ENCODE results near the gene CMIP. TPM values are rescaled to one million over a fixed set of nuclear protein-coding genes. Genes with fewer than 3 reads are reported as not detected.

CMIP gene
- total and polyA plus RNA-seq, 10 of the 15 experiments (the other 5 are each of a cell fraction or from before 2014, with no cell fraction given) = 1.2 to 43.2 (median 4.4) TPM

GRCh38 chr16:81502396-81503070, 57.9 kb downstream of the CMIP start:
- no peak for FAIRE-seq
- peaks cover 41% of the 10 kb centered on the region for H3K4me1 ChIP-seq (ENCODE audit: control insufficient read depth, insufficient read depth, low read length)
- no peak overlapping the region for H3K4me2 ChIP-seq (ENCODE audit: control insufficient read depth, insufficient read depth)
- WGBS (ENCODE audit: insufficient coverage, insufficient replicate concordance, low lambda C conversion rate, missing lambda C conversion rate) = 88% methylated on average over 17 of the region's 17 CpGs
- H2AFZ ChIP-seq (ENCODE audit: control insufficient read depth, low read depth, low read length) = no peak overlapping the region
- no peak overlapping the region for H3K9ac ChIP-seq (ENCODE audit: control insufficient read depth, insufficient read depth, low read length)
- peaks cover 3 to 4% of the 10 kb centered on the region in 2 experiments; a peak in 3 of 4 replicates for H3K36me3 ChIP-seq (ENCODE audit: control insufficient read depth in 2 of 2, insufficient read depth in 2 of 2, low read length in 1 of 2)
- H3K79me2 ChIP-seq (ENCODE audit: control insufficient read depth, insufficient read depth, low read length) = peaks cover 35% of the 10 kb centered on the region
- ChIA-PET POLR2A (interaction anchor here (0.6 kb wide), 1 partner anchor 83 kb away, joined by 4 read pairs; no protein-coding TSS in a partner anchor), SMC1A (ENCODE audit: uncharacterized antibody, unreplicated experiment) (no interaction called here), CTCF (no interaction called here), RAD21 (ENCODE audit: unreplicated experiment) (no interaction called here)
- no TSS peak for BruUV-seq (replicated peaks)
- DNase-seq (ENCODE audit: low read depth, low spot score) = no peak
- intact Hi-C loops (cut with micrococcal nuclease; ENCODE audit: unreplicated experiment) = no loop called here
- no peak overlapping the region for H3K4me3 ChIP-seq
- in situ Hi-C loops (cut with MboI) = no loop called here
- no peaks in the 10 kb centered on the region for H3K27me3 ChIP-seq (replicated peaks in 1 of 2; ENCODE audit: control insufficient read depth in 2 of 2, insufficient read depth in 2 of 2, low read length in 1 of 2)
- H3K27ac ChIP-seq (ENCODE audit: control insufficient read depth, insufficient read depth) = no peak overlapping the region
- TF ChIP-seq, protein P1, sequence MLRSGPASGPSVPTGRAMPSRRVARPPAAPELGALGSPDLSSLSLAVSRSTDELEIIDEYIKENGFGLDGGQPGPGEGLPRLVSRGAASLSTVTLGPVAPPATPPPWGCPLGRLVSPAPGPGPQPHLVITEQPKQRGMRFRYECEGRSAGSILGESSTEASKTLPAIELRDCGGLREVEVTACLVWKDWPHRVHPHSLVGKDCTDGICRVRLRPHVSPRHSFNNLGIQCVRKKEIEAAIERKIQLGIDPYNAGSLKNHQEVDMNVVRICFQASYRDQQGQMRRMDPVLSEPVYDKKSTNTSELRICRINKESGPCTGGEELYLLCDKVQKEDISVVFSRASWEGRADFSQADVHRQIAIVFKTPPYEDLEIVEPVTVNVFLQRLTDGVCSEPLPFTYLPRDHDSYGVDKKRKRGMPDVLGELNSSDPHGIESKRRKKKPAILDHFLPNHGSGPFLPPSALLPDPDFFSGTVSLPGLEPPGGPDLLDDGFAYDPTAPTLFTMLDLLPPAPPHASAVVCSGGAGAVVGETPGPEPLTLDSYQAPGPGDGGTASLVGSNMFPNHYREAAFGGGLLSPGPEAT (IDR thresholded peaks at IDR 0.05; ENCODE audit: low read depth) = no peak
- no peak for TF ChIP-seq HSF1 (IDR thresholded peaks at IDR 0.05; ENCODE audit: low read depth, low read length)
- TF ChIP-seq POU2F2 (IDR thresholded peaks at IDR 0.05; ENCODE audit: borderline replicate concordance, low read depth, low read length) = no peak
- no peak for TF ChIP-seq SMAD5 (IDR thresholded peaks at IDR 0.05; ENCODE audit: low read depth)
- no peak for TF ChIP-seq ZNF384 (IDR thresholded peaks at IDR 0.05; ENCODE audit: borderline replicate concordance, low read depth, low read length)
- TF ChIP-seq BHLHE40 (IDR thresholded peaks at IDR 0.05; ENCODE audit: borderline replicate concordance in 1 of 2, low read depth in 2 of 2, low read length in 1 of 2) = no peak
- no peak for TF ChIP-seq IRF5 (IDR thresholded peaks at IDR 0.05; ENCODE audit: borderline replicate concordance)
- TF ChIP-seq RBBP5 (conservative IDR thresholded peaks at IDR 0.05) = no peak
- TF ChIP-seq SIN3A (IDR thresholded peaks at IDR 0.05; ENCODE audit: low read depth, low read length) = no peak
- TF ChIP-seq, protein P2, sequence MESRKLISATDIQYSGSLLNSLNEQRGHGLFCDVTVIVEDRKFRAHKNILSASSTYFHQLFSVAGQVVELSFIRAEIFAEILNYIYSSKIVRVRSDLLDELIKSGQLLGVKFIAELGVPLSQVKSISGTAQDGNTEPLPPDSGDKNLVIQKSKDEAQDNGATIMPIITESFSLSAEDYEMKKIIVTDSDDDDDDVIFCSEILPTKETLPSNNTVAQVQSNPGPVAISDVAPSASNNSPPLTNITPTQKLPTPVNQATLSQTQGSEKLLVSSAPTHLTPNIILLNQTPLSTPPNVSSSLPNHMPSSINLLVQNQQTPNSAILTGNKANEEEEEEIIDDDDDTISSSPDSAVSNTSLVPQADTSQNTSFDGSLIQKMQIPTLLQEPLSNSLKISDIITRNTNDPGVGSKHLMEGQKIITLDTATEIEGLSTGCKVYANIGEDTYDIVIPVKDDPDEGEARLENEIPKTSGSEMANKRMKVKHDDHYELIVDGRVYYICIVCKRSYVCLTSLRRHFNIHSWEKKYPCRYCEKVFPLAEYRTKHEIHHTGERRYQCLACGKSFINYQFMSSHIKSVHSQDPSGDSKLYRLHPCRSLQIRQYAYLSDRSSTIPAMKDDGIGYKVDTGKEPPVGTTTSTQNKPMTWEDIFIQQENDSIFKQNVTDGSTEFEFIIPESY (IDR thresholded peaks at IDR 0.05) = no peak
- TF ChIP-seq ZZZ3 (IDR thresholded peaks at IDR 0.05; ENCODE audit: control insufficient read depth, insufficient read length, low read depth) = no peak
- no peak for TF ChIP-seq EED (IDR thresholded peaks at IDR 0.05; ENCODE audit: low read depth)
- TF ChIP-seq ETV6 (conservative IDR thresholded peaks at IDR 0.05 in 1 of 2, IDR thresholded peaks at IDR 0.05 in 1 of 2; ENCODE audit: borderline replicate concordance in 1 of 2, low read depth in 1 of 2) = no peak
- no peak for TF ChIP-seq LARP7 (IDR thresholded peaks at IDR 0.05)
- no peak for TF ChIP-seq KLF5 (IDR thresholded peaks at IDR 0.05; ENCODE audit: partially characterized antibody)
- no peak for TF ChIP-seq CEBPB (IDR thresholded peaks at IDR 0.05; ENCODE audit: borderline replicate concordance in 1 of 2, low read depth in 2 of 2, low read length in 2 of 2)
- TF ChIP-seq SMAD1 (IDR thresholded peaks at IDR 0.05; ENCODE audit: low read depth, partially characterized antibody) = no peak
- H4K20me1 ChIP-seq (ENCODE audit: control insufficient read depth, insufficient read depth) = no peaks in the 10 kb centered on the region
- no peak for ATAC-seq
- no peaks in the 10 kb centered on the region for H3K9me3 ChIP-seq (replicated peaks; ENCODE audit: control insufficient read depth, insufficient read depth, low read length)

Data from GM12878 (cell line).